Activated naive CD8-positive, alpha-beta T cell (primary cell): ENCODE results near the gene IGIP.

Experiments
- H3K27ac Mint-ChIP-seq: one replicate; pipeline ENCODE4 v1.8.0; 2021; ENCODE audit warnings: mixed read lengths
- H3K27me3 Mint-ChIP-seq: one replicate; pipeline ENCODE4 v1.8.0; 2021; ENCODE audit warnings: mixed read lengths
- H3K36me3 Mint-ChIP-seq: one replicate; pipeline ENCODE4 v1.8.0; 2021; ENCODE audit warnings: mixed read lengths
- H3K4me1 Mint-ChIP-seq: one replicate; pipeline ENCODE4 v1.8.0; 2021; ENCODE audit warnings: low read depth, mixed read lengths
- H3K4me3 Mint-ChIP-seq: one replicate; pipeline ENCODE4 v1.8.0; 2021; ENCODE audit warnings: mild to moderate bottlenecking, mixed read lengths
- H3K9me3 Mint-ChIP-seq: one replicate; pipeline ENCODE4 v1.8.0; 2021; ENCODE audit warnings: low read depth, mixed read lengths

IGIP gene

DNA sequence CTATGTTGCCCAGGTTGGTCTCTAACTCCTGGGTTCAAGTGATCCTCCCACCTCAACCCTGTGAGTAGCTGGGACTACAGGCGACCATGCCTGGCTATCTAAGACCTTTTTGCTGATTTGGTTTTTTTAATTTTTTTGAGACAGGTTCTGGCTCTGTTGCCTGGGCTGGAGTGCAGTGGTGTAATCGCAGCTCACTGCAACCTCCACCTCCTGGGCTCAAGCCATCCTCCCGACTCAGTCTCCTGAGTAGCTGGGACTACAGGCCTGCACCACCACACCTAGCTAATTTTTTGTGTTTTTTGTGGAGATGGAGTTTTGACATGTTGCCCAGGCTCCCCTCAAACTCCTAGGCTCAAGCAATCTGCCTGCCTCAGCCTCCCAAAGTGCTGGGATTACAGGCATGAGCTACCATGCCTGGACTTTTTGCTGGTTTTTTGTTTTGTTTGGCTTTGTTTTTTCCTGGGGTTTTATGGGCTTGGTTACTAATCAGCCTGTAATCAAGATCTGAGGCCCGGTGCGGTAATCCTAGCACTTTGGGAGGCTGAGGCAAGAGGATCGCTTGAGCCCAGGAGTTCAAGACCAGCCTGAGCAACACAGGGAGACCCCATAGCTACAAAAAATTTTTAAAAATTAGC lies 52.9 kb downstream of the IGIP start:
- Mint-ChIP-seq H3K27me3 (no peaks in the 10 kb centered on the region), H3K4me3 (no peak overlapping the region), H3K4me1 (peaks cover 12% of the 10 kb centered on the region), H3K9me3 (no peaks in the 10 kb centered on the region), H3K36me3 (no peaks in the 10 kb centered on the region), H3K27ac (no peak overlapping the region)
